GM18526 (cell line): ENCODE data around the gene HHLA2.

Experiments
- POLR2A ChIP-seq: IDR thresholded peaks from 3 replicates; pipeline ENCODE4 v1.6.1; 2011; ENCODE audit not compliant: insufficient read length; ENCODE audit errors: extremely low read depth

The HHLA2 gene

GRCh38 chr3:108328821-108329486 is 32.6 kb downstream of the HHLA2 start:
- no peak for TF ChIP-seq POLR2A

DNA sequence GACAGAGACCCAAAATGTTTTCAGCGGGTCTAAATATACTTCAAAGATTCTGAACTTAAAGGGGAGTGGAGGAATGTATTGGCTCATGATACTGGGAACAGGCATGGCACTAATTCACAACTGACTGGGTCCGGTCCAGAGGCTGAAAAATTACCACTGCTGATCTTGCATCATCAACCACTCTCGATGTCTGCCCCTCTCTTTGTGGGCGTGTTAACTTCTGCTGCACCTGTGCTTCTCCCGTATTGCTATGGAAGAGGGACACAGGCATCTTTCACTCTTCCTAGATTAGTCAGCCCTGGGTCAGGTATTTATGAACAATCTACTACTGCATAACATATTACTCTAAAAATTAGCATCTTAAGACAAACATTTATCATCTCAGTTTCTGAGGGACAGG is 33.2 kb downstream of the HHLA2 start:
- no peak for TF ChIP-seq POLR2A

- TF ChIP-seq POLR2A, result no peak
Observed at GRCh38 chr3:108329947-108330346, 33.6 kb downstream of the HHLA2 start.

DNA sequence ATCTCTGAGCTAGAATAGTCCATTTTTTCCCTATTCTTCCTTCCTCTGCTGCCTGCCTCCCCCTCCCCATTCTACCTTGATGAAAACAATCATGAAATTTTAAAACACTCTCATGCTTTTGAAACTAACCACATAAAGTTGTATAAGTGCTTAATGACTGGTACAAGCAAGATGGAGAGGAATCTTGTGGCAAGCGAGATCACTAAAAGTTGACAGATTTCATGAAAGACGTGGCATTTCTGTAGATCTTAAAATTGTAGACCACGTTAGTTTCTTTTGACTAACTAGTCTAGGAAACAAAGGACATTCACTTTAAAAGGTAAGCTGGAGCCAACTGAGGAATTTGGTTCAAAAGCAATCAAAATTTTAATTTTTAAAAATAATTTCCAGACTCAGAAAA is 35.4 kb downstream of the HHLA2 start:
- TF ChIP-seq POLR2A, result no peak

GRCh38 chr3:108333961-108334360 is 37.6 kb downstream of the HHLA2 start:
- no peak for TF ChIP-seq POLR2A

DNA sequence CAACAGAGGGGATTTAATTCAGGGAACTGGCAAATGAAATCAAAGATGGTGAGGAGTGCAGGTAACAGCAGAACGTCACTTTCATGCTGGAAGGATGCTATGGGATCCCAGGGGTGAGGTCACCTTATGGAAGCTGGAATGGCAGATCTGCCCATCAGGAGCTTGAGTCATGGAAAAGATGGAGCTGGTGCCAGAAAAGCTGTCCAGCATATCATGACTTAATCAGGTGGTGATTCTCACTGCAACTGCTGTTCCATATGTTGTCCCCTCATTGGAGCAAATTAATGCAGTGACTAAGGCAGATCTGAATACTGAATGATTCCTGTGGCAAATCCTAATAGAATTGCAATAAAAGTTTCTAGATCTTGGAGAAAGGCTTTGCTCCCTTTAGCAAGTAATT is 38.4 kb downstream of the HHLA2 start:
- TF ChIP-seq POLR2A, result no peak

GRCh38 chr3:108338901-108339545 is 42.7 kb downstream of the HHLA2 start:
- TF ChIP-seq POLR2A, result no peak

GRCh38 chr3:108341911-108342310 is 45.6 kb downstream of the HHLA2 start:
- no peak for TF ChIP-seq POLR2A

DNA sequence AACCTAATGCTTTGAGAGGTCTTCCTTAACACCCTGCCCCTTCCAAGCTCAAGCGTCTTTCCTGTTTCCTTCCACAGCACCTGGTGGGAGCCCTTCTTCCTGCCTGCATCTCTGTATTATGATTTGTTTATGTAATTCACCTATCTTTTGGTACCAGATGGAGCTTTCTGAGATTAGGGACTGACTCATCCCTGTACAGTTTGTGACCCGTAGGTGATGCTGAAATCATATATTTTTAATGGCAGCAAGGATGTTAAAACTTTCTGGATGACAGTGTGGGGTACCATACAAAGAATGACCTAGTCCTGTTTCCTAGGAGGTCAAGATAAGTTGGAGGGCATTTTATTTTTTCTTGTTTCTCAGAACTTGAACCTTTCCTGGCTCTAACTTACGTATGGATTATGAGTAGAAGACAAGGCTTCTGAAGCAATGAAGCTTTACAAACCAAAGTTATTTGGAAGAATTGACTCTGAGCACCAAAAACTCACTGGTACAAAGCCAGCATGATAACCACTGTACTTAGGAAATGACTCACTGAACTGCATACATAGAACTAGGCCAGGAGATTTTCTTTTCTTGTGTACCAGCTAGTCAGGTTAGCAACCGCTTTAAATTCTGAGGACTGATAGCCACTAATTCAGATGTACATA is 46.6 kb downstream of the HHLA2 start:
- no peak for TF ChIP-seq POLR2A

DNA sequence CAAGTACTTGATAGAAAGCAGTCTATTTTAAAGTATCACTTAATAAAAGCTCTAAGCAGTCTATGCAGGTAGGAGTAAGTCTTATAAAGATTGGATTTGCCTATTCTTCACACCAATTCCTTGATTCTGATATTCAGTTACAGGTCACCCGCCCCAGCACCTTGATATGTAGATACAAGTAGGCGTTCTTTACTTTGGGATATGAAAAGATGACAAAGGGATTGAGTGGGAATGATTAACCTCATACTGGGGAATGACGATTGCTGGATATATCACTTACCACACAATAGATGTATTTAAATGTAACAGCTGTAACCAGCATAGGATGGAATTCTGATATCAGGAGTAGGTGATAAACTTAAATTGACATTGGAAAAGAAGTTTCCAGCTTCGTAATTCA is 47.1 kb downstream of the HHLA2 start:
- TF ChIP-seq POLR2A, result no peak

GRCh38 chr3:108345492-108346205 is 49.3 kb downstream of the HHLA2 start:
- no peak for TF ChIP-seq POLR2A

DNA sequence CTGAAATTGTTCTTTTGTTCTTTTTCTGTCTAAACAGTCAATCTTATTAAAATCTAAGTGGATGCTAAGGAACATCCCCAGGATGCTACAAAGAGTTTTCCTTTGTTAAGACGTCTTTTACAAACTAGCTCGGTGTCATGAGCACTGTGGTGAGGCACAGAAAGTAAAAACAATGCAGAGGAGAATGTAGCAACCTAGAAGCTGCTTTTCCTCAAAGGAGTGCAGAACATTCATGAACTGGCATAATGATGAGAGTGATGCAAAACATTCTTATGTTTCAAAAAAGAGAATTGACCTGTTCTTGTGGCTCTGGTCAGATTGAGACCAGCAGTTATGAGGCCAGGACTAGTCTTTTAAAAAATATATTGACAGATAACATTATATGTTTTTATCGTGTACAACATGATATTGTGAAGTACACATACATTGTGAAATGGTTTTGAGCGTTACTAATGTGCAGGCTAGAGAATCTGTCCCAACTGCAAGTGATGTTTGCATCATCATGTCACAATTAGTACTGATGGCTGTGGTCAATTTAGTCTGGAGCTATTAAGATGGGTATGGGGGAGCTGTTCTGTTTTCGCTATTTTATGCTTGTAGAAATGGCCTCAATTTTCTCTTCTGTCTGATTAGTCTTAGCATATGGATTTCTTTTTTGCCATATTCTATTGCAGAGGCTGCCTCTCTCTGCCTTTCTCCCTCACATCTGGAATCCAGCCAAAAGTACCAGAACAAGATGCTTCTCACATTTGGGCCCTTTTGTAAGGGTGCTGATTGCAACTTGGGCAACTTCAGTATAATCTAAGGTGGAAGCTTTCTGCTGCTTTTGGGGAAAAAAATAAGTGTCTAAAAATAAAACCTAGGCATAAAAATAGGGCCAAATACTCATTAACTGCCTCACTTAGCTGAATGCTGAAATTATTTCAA is 50.2 kb downstream of the HHLA2 start:
- TF ChIP-seq POLR2A, result no peak

DNA sequence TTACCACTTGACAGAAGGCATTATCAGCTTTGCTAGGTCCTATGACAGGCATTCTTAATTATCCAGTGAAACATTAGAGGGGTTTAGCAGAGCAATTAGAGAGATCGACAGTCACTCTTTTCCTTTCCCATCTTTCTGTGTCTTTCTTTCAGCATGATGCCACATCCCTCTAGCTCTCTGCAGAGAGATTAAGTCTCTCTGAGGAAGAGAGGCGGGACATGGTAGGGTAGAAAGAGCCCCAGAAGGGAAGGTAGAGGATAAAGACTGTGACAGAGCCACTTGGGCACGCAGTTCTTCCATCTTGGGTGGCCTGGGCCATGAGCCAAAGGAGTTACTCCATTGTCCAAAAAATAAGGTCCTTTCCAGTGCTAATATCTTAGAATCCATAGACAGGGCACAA is 55.8 kb downstream of the HHLA2 start:
- TF ChIP-seq POLR2A, result no peak

- TF ChIP-seq POLR2A, result no peak
Observed at GRCh38 chr3:108354562-108354961, 58.2 kb downstream of the HHLA2 start.

- no peak for TF ChIP-seq POLR2A
Observed at GRCh38 chr3:108357042-108357441, 60.7 kb downstream of the HHLA2 start.
